Neutrophil (primary cell): ENCODE data around the gene CYTIP.

ENCODE experiments used
- H3K27ac ChIP-seq: fragments of 200-600 bp; sonication (generic); 2 replicates; pipeline ENCODE4 v1.5.1; 2016; ENCODE audit warnings: mild to moderate bottlenecking, moderate library complexity
- H3K27me3 ChIP-seq: fragments of 200-600 bp; sonication (generic); 2 replicates; pipeline ENCODE4 v1.6.0; 2016; ENCODE audit warnings: mild to moderate bottlenecking
- H3K36me3 ChIP-seq: fragments of 200-600 bp; sonication (generic); 2 replicates; pipeline ENCODE4 v1.5.1; 2017
- H3K4me1 ChIP-seq, 2 experiments: fragments of 200-600 bp in 1 of 2; sonication (generic) in 1 of 2; 1 replicate in 1 of 2; 2 replicates in 1 of 2; pipeline versions ENCODE4 v1.5.1 to v1.6.1; 2013 to 2016; ENCODE audit warnings: low read depth in 1 of 2, low read length in 1 of 2, mild to moderate bottlenecking in 1 of 2, moderate library complexity in 1 of 2; ENCODE audit not compliant: control insufficient read depth in 1 of 2, insufficient read depth in 1 of 2
- H3K4me3 ChIP-seq, 2 experiments: fragments of 200-600 bp in 1 of 2; sonication (generic) in 1 of 2; 1 replicate in 1 of 2; 2 replicates in 1 of 2; pipeline ENCODE4 v1.5.1; 2013 to 2016; ENCODE audit warnings: low read depth in 1 of 2, low read length in 1 of 2, mild to moderate bottlenecking in 1 of 2, moderate library complexity in 1 of 2
- H3K9me3 ChIP-seq: fragments of 200-600 bp; sonication (generic); 2 replicates; pipeline ENCODE4 v1.5.1; 2016
- CTCF ChIP-seq: fragments of 200-600 bp; sonication (generic); IDR thresholded peaks from 2 replicates; pipeline ENCODE4 v1.5.1; 2016; ENCODE audit warnings: antibody characterized with exemption

CYTIP gene

GRCh38 chr2:157487271-157487610 is 43.4 kb upstream of the CYTIP start:
- Histone ChIP-seq H3K27ac (no peak overlapping the region), H3K4me3 (no peak overlapping the region), H3K9me3 (no peaks in the 10 kb centered on the region), H3K36me3 (no peaks in the 10 kb centered on the region), H3K27me3 (no peaks in the 10 kb centered on the region), H3K4me1 (peaks cover 8 to 15% of the 10 kb centered on the region in 2 experiments)
- TF ChIP-seq CTCF, result no peak

GRCh38 chr2:157486596-157487270 is 42.8 kb upstream of the CYTIP start:
- H3K36me3 ChIP-seq, result no peaks in the 10 kb centered on the region
- H3K27ac ChIP-seq, result no peak overlapping the region
- H3K4me1 ChIP-seq, result peaks cover 8 to 13% of the 10 kb centered on the region in 2 experiments
- no peaks in the 10 kb centered on the region for H3K27me3 ChIP-seq
- no peaks in the 10 kb centered on the region for H3K9me3 ChIP-seq
- no peak overlapping the region for H3K4me3 ChIP-seq
- TF ChIP-seq CTCF, result no peak

- Histone ChIP-seq H3K4me1 (no peaks in the 10 kb centered on the region), H3K36me3 (no peaks in the 10 kb centered on the region), H3K27ac (peak overlapping the region; percentile 51), H3K9me3 (no peaks in the 10 kb centered on the region), H3K27me3 (no peaks in the 10 kb centered on the region), H3K4me3 (no peak overlapping the region)
- TF ChIP-seq CTCF, result no peak
These were observed 36.5 kb upstream of the CYTIP start for GRCh38 chr2:157480182-157480961.

- Histone ChIP-seq H3K36me3 (no peaks in the 10 kb centered on the region), H3K27me3 (no peaks in the 10 kb centered on the region), H3K4me3 (no peak overlapping the region), H3K27ac (peak overlapping the region; percentile 51), H3K4me1 (no peaks in the 10 kb centered on the region), H3K9me3 (no peaks in the 10 kb centered on the region)
- TF ChIP-seq CTCF, result no peak
These were observed 35.5 kb upstream of the CYTIP start for GRCh38 chr2:157479081-157480027.

- no peak overlapping the region for H3K27ac ChIP-seq
- H3K4me3 ChIP-seq, result no peak overlapping the region
- no peak for TF ChIP-seq CTCF
- no peaks in the 10 kb centered on the region for H3K27me3 ChIP-seq
- no peaks in the 10 kb centered on the region for H3K36me3 ChIP-seq
- no peaks in the 10 kb centered on the region for H3K9me3 ChIP-seq
- no peaks in the 10 kb centered on the region for H3K4me1 ChIP-seq
These were observed 34.0 kb upstream of the CYTIP start for GRCh38 chr2:157477919-157478318.
